Peyer's patch (tissue), 4 donors: ENCODE data around the gene CCDC157. TPM values are rescaled to one million over a fixed set of nuclear protein-coding genes. Genes with fewer than 3 reads are reported as not detected.

Experiments used
- DNase-seq, 3 donors: peaks; one replicate each; pipeline ENCODE4 v3.0.0-alpha.2; 2017 to 2019
- H3K27ac ChIP-seq, 4 donors: fragments of 200-600 bp; sonication (generic); one replicate each; pipeline ENCODE4 v1.5.1; 2016 to 2019
- H3K27me3 ChIP-seq, 2 donors: fragments of 200-600 bp; sonication (generic); one replicate each; pipeline ENCODE4 v1.5.1; 2019
- H3K36me3 ChIP-seq, 3 donors: fragments of 200-600 bp; sonication (generic); one replicate each; pipeline ENCODE4 v1.5.1; 2016 to 2019
- H3K4me1 ChIP-seq, 4 donors: fragments of 200-600 bp; sonication (generic); one replicate each; pipeline ENCODE4 v1.5.1; 2016 to 2019
- H3K4me3 ChIP-seq, 4 donors: fragments of 200-600 bp; sonication (generic); 1 replicate in 3 of 4; 2 replicates in 1 of 4; pipeline ENCODE4 v1.5.1; 2016 to 2019; ENCODE audit warnings: mild to moderate bottlenecking in 1 of 4
- H3K9me3 ChIP-seq, 4 donors: fragments of 200-600 bp; sonication (generic); one replicate each; pipeline ENCODE4 v1.5.1; 2016 to 2019; ENCODE audit warnings: mild to moderate bottlenecking in 1 of 4
- POLR2A ChIP-seq, 2 donors: fragments of 450-650 bp; IDR thresholded peaks; one replicate each; pipeline ENCODE4 v1.5.1; 2017; ENCODE audit warnings: antibody characterized with exemption in 2 of 2, mild to moderate bottlenecking in 2 of 2, moderate library complexity in 2 of 2
- total RNA-seq, 4 donors: library from RNA; depleted of rRNA; stranded (reverse); fragments of >200 nt; gene quantifications; one replicate each; pipeline ENCODE4 v1.1.0, GENCODE V29; 2016
- TF ChIP-seq, protein P1 (sequence below), 6 experiments: fragments of 450-650 bp in 4 of 6; fragments of 200-600 bp in 2 of 6; sonication (generic) in 1 of 6; IDR thresholded peaks; one replicate each; pipeline ENCODE4 v1.5.1; 2017 to 2019; ENCODE audit warnings: antibody characterized with exemption in 6 of 6, mild to moderate bottlenecking in 3 of 6, moderate library complexity in 1 of 6

CCDC157 gene
- total RNA-seq, 4 donors from 2014 or later, result 3.5 to 8.8 (median 6.9) TPM

DNA sequence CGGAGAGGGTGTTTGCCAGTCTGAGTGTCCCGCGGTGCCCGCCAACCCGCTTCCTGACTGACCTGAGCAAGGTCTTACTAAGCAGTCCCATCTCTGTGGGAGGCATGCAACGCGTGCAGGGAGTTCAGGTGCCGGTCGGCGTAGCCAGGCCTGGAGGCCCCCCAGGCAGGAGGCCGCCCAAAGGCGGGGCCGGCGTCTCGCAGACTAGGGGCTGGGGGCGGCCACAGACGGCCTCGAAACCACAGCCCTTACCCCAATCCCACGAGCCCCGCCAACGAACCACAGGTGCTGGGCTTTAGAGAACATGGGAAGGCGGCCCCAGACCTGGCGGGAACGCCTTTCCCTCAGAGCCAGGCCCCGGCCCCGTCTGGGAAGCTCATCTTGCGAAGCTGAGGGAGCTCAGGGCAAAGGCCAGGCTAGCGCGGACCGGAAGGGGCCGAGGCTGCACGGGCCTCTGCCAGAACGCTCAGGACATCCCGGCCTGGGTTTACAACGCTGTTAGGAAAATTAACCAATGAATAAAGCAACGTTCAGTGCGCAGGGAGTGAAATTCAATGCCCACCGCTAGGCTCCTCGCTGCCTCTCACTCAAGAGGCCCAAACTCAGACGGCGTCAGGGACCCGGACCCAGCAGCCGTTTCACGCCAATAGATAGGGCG lies 66.6 kb downstream of the CCDC157 start:
- Histone ChIP-seq H3K4me1 (peaks cover 5 to 44% (median 18%) of the 10 kb centered on the region in 4 donors), H3K27me3 (no peaks in the 10 kb centered on the region), H3K36me3 (peaks cover 0 to 11% (median 0%) of the 10 kb centered on the region in 3 donors), H3K4me3 (peak overlapping the region; percentile 62 to 68 (median 64)), H3K27ac (peak overlapping the region; percentile 86 to 99 (median 96)), H3K9me3 (no peaks in the 10 kb centered on the region)
- TF ChIP-seq POLR2A (IDR thresholded peaks at IDR 0.05), result peak; percentile 85 to 87
- TF ChIP-seq, protein P1, sequence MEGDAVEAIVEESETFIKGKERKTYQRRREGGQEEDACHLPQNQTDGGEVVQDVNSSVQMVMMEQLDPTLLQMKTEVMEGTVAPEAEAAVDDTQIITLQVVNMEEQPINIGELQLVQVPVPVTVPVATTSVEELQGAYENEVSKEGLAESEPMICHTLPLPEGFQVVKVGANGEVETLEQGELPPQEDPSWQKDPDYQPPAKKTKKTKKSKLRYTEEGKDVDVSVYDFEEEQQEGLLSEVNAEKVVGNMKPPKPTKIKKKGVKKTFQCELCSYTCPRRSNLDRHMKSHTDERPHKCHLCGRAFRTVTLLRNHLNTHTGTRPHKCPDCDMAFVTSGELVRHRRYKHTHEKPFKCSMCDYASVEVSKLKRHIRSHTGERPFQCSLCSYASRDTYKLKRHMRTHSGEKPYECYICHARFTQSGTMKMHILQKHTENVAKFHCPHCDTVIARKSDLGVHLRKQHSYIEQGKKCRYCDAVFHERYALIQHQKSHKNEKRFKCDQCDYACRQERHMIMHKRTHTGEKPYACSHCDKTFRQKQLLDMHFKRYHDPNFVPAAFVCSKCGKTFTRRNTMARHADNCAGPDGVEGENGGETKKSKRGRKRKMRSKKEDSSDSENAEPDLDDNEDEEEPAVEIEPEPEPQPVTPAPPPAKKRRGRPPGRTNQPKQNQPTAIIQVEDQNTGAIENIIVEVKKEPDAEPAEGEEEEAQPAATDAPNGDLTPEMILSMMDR (IDR thresholded peaks at IDR 0.05), result peak in 1 of 6 experiments; percentile 8
- peak; percentile 32 to 92 (median 70) for DNase-seq

GRCh38 chr22:30423959-30424533 lies 67.2 kb downstream of the CCDC157 start:
- peaks cover 0 to 8% (median 0%) of the 10 kb centered on the region in 3 donors for H3K36me3 ChIP-seq
- peak; percentile 98 to 100 (median 98) for DNase-seq
- no peaks in the 10 kb centered on the region for H3K27me3 ChIP-seq
- peak overlapping the region; percentile 86 to 99 (median 96) for H3K27ac ChIP-seq
- no peaks in the 10 kb centered on the region for H3K9me3 ChIP-seq
- peaks cover 5 to 41% (median 18%) of the 10 kb centered on the region in 4 donors for H3K4me1 ChIP-seq
- TF ChIP-seq, protein P1 (IDR thresholded peaks at IDR 0.05), result peak in 1 of 6 experiments; percentile 0
- TF ChIP-seq POLR2A (IDR thresholded peaks at IDR 0.05), result peak; percentile 68 to 86
- H3K4me3 ChIP-seq, result peak overlapping the region; percentile 62 to 68 (median 64)

GRCh38 chr22:30424534-30425326 lies 67.9 kb downstream of the CCDC157 start:
- peak overlapping the region; percentile 86 to 99 (median 96) for H3K27ac ChIP-seq
- no peak for TF ChIP-seq POLR2A (IDR thresholded peaks at IDR 0.05)
- TF ChIP-seq, protein P1 (IDR thresholded peaks at IDR 0.05), result peak in 1 of 6 experiments; percentile 17
- H3K4me3 ChIP-seq, result peak overlapping the region; percentile 62 to 68 (median 64)
- H3K27me3 ChIP-seq, result no peaks in the 10 kb centered on the region
- peaks cover 0 to 4% (median 0%) of the 10 kb centered on the region in 3 donors for H3K36me3 ChIP-seq
- H3K4me1 ChIP-seq, result peaks cover 5 to 41% (median 18%) of the 10 kb centered on the region in 4 donors
- no peak for DNase-seq
- no peaks in the 10 kb centered on the region for H3K9me3 ChIP-seq

DNA sequence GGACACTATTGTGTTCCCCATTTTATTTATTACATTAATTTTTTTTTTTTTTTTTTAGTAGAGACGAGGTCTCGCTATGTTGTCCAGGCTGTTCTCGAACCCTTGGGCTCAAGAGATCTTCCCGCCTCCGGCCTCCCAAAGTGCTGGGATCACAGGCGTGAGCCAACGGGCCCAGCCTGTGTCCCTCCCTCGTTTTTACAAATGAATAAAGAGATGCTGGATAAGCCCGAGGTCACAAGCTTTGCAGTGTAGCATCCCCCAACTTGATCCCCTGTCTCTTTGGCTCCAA lies 68.5 kb downstream of the CCDC157 start:
- Histone ChIP-seq H3K36me3 (peaks cover 0 to 4% (median 0%) of the 10 kb centered on the region in 3 donors), H3K9me3 (no peaks in the 10 kb centered on the region), H3K27ac (peak overlapping the region; percentile 68 to 85 (median 74)), H3K27me3 (no peaks in the 10 kb centered on the region), H3K4me3 (peak overlapping the region; percentile 58 to 75 (median 70)), H3K4me1 (peaks cover 5 to 37% (median 18%) of the 10 kb centered on the region in 4 donors)
- TF ChIP-seq, protein P1 (IDR thresholded peaks at IDR 0.05), result no peak
- TF ChIP-seq POLR2A (IDR thresholded peaks at IDR 0.05), result no peak
- DNase-seq, result no peak

GRCh38 chr22:30425616-30426387 lies 69.0 kb downstream of the CCDC157 start, which contains the start of gene MTFP1:
Gene MTFP1, plus strand, starts transcription at chr22:30425768. Its CDS starts 112 bp downstream, at chr22:30425880.
- Histone ChIP-seq H3K27ac (peak within 1 kb of the TSS; percentile 86 to 99 (median 96)), H3K4me1 (peaks cover 3 to 32% (median 18%) of the 10 kb centered on the region in 4 donors), H3K36me3 (peaks cover 0 to 4% (median 0%) of the 10 kb centered on the region in 3 donors), H3K9me3 (no peaks in the 10 kb centered on the region), H3K4me3 (peak within 1 kb of the TSS; percentile 62 to 75 (median 70)), H3K27me3 (no peaks in the 10 kb centered on the region)
- TF ChIP-seq POLR2A (IDR thresholded peaks at IDR 0.05), result peak in 1 of 2 donors; percentile 13
- TF ChIP-seq, protein P1 (IDR thresholded peaks at IDR 0.05), result peak in 2 of 6 experiments; percentile 15 to 31
- DNase-seq, result peak; percentile 62 to 81 (median 75)
